SK-N-SH (cell line): Measurements from ENCODE around the gene MTMR12. TPM values are rescaled to one million over a fixed set of nuclear protein-coding genes. Genes with fewer than 3 reads are reported as not detected.
A peak's percentile ranks its signal among the peaks of the same experiment; 100 is the strongest.

Experiments used
- CTCF ChIA-PET: fragments of 300-600, 350-600 bp; formaldehyde crosslinking; extraction: SDS; loops from one replicate; lab custom pipeline; 2021; lab: Yijun Ruan, JAX
- POLR2A ChIA-PET: fragments of 350-600 bp; sonication (Branson Sonifier 250); formaldehyde crosslinking; extraction: SDS; loops from one replicate; lab custom pipeline; 2020; ENCODE audit warnings: antibody characterized with exemption, inconsistent platforms; lab: Yijun Ruan, JAX
- DNase-seq: peaks from one replicate; pipeline ENCODE4 v3.0.0; 2012
- H2AFZ ChIP-seq: fragments of 200-600 bp; sonication (generic); 2 replicates; pipeline ENCODE4 v1.8.1; 2016; ENCODE audit warnings: antibody characterized with exemption, mild to moderate bottlenecking, low read depth
- H3F3A ChIP-seq: fragments of 200-600 bp; sonication (generic); replicated peaks from 2 replicates; pipeline ENCODE3; 2016; ENCODE audit warnings: antibody characterized with exemption, mild to moderate bottlenecking; ENCODE audit not compliant: insufficient read depth
- H3K27ac ChIP-seq, 2 experiments: fragments of 200-500 bp in 1 of 2; fragments of 200-600 bp in 1 of 2; sonication (Bioruptor generic) in 1 of 2; sonication (generic), shearing (Covaris generic) in 1 of 2; 2 replicates each; pipeline versions ENCODE4 v1.5.1 to v1.6.1; 2014 to 2016; ENCODE audit warnings: low read depth in 2 of 2, inconsistent platforms in 1 of 2, low read length in 1 of 2, mild to moderate bottlenecking in 1 of 2, mixed read lengths in 1 of 2
- H3K27me3 ChIP-seq: fragments of 200-600 bp; sonication (generic), shearing (Covaris generic); 2 replicates; pipeline ENCODE4 v1.6.1; 2016; ENCODE audit warnings: mixed run types; ENCODE audit not compliant: insufficient read depth
- H3K36me3 ChIP-seq, 2 experiments: fragments of 200-500 bp in 1 of 2; fragments of 200-600 bp in 1 of 2; sonication (Bioruptor generic) in 1 of 2; sonication (generic) in 1 of 2; replicated peaks in 1 of 2; 2 replicates each; pipeline versions ENCODE3 to v1.5.1; 2014 to 2016; ENCODE audit warnings: low read length in 1 of 2, mild to moderate bottlenecking in 1 of 2; ENCODE audit not compliant: insufficient read depth in 2 of 2, control insufficient read depth in 1 of 2
- H3K4me1 ChIP-seq, 2 experiments: fragments of 200-500 bp in 1 of 2; fragments of 200-600 bp in 1 of 2; sonication (Bioruptor generic) in 1 of 2; sonication (generic), shearing (Covaris generic) in 1 of 2; 2 replicates each; pipeline versions ENCODE4 v1.5.1 to v1.6.1; 2014 to 2016; ENCODE audit warnings: low read depth in 1 of 2, low read length in 1 of 2, mixed run types in 1 of 2; ENCODE audit not compliant: insufficient read depth in 2 of 2, control insufficient read depth in 1 of 2
- H3K4me2 ChIP-seq: fragments of 200-600 bp; sonication (generic), shearing (Covaris generic); 2 replicates; pipeline ENCODE4 v1.6.1; 2017; ENCODE audit warnings: mixed run types
- H3K4me3 ChIP-seq, 2 experiments: fragments of 200-500 bp in 1 of 2; fragments of 200-600 bp in 1 of 2; sonication (Bioruptor generic) in 1 of 2; sonication (generic), shearing (Covaris generic) in 1 of 2; 2 replicates each; pipeline versions ENCODE4 v1.5.1 to v1.8.1; 2014 to 2016; ENCODE audit warnings: low read depth in 2 of 2, inconsistent platforms in 1 of 2, low read length in 1 of 2, mild to moderate bottlenecking in 1 of 2, mixed read lengths in 1 of 2, moderate library complexity in 1 of 2
- H3K79me2 ChIP-seq: fragments of 200-600 bp; sonication (generic); 2 replicates; pipeline ENCODE4 v1.8.1; 2017; ENCODE audit warnings: mild to moderate bottlenecking; ENCODE audit not compliant: insufficient read depth
- H3K9ac ChIP-seq: fragments of 200-600 bp; sonication (generic); 2 replicates; pipeline ENCODE4 v1.6.1; 2017; ENCODE audit warnings: mixed run types
- H3K9me2 ChIP-seq: fragments of 200-600 bp; sonication (generic); 2 replicates; pipeline ENCODE4 v1.6.1; 2017; ENCODE audit warnings: mixed run types
- H3K9me3 ChIP-seq: fragments of 200-600 bp; sonication (generic); 2 replicates; pipeline ENCODE4 v1.6.1; 2017; ENCODE audit warnings: mixed run types, mild to moderate bottlenecking, moderate library complexity
- H4K20me1 ChIP-seq: fragments of 200-600 bp; sonication (generic); 2 replicates; pipeline ENCODE4 v1.6.1; 2017; ENCODE audit warnings: mild to moderate bottlenecking, mixed run types; ENCODE audit not compliant: insufficient read depth
- CHD2 ChIP-seq: fragments of 150-350 bp; IDR thresholded peaks from 2 replicates; pipeline ENCODE4 v1.6.1; 2018; ENCODE audit warnings: low read length; ENCODE audit not compliant: partially characterized antibody
- CTCF ChIP-seq: fragments of 200-600 bp; sonication (generic); IDR thresholded peaks from 2 replicates; pipeline ENCODE4 v1.6.1; 2017; ENCODE audit warnings: antibody characterized with exemption, mild to moderate bottlenecking, moderate library complexity
- EP300 ChIP-seq, 2 experiments: IDR thresholded peaks; 2 replicates each; pipeline versions ENCODE4 v1.4.0 to v1.6.1; 2012; ENCODE audit warnings: borderline replicate concordance in 1 of 2, low read depth in 1 of 2, low read length in 1 of 2
- FOSL2 ChIP-seq: IDR thresholded peaks from 2 replicates; pipeline ENCODE4 v1.4.0; 2012; ENCODE audit warnings: low read depth, mild to moderate bottlenecking, moderate library complexity, borderline replicate concordance
- FOXJ3 ChIP-seq: sonication (generic); formaldehyde crosslinking; IDR thresholded peaks from 2 replicates; pipeline ENCODE4 v1.5.1; 2020; ENCODE audit warnings: mild to moderate bottlenecking, missing genetic modification reagents
- NFIC ChIP-seq: IDR thresholded peaks from 2 replicates; pipeline ENCODE4 v1.4.0; 2012; ENCODE audit warnings: borderline replicate concordance
- POLR2AphosphoS5 ChIP-seq: IDR thresholded peaks from 2 replicates; pipeline ENCODE4 v1.6.1; 2012; ENCODE audit warnings: low read depth, low read length
- RCOR1 ChIP-seq: fragments of 150-350 bp; IDR thresholded peaks from 2 replicates; pipeline ENCODE4 v1.6.1; 2017; ENCODE audit warnings: antibody characterized with exemption, low read length
- RXRA ChIP-seq: IDR thresholded peaks from 2 replicates; pipeline ENCODE4 v1.4.0; 2012; ENCODE audit warnings: low read depth, mild to moderate bottlenecking, borderline replicate concordance
- SIN3A ChIP-seq: IDR thresholded peaks from 2 replicates; pipeline ENCODE4 v1.6.1; 2012; ENCODE audit warnings: low read depth, mild to moderate bottlenecking, low read length, moderate library complexity, borderline replicate concordance
- TCF12 ChIP-seq: IDR thresholded peaks from 2 replicates; pipeline ENCODE4 v1.4.0; 2012
- WGBS: methylation state at CpG from one replicate; pipeline ENCODE4 v1.1.6; 2017; ENCODE audit warnings: low lambda C conversion rate; 5-methylcytosine and 5-hydroxymethylcytosine counted together
- polyA plus RNA-seq, 3 experiments: library from polyadenylated mRNA; depleted of rRNA; stranded (reverse); fragments of >200 nt; gene quantifications; 2 replicates each; pipeline ENCODE4 v1.2.3, GENCODE V29; 2012
- TF ChIP-seq, protein P1 (sequence below): IDR thresholded peaks from 2 replicates; pipeline ENCODE4 v1.4.0; 2012; ENCODE audit warnings: low read depth
- TF ChIP-seq, protein P2 (sequence below): IDR thresholded peaks from 2 replicates; pipeline ENCODE4 v1.6.1; 2012; ENCODE audit warnings: mild to moderate bottlenecking, low read depth, low read length, moderate library complexity

Gene MTMR12
- polyA plus RNA-seq, 1 of the 3 experiments (the other 2 are of a cell fraction) = 10.9 TPM

DNA sequence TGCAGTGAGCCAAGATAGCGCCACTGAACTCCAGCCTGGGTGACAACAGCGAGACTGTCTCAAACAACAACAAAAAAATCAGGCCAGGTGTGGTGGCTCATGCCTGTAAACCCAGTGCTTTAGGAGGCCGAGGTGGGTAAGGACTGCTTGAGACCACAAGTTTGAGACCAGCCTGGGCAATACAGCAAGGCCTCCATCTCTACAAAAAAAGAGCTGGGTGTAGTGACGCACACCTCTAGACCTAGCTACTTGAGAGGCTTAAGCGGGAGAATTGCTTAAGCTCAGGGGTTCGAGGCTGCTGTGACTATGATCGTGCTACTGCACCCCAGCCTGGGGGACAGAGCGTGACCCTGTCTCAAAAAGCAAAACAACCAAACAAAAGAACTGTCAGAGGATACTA lies 39.9 kb upstream of the MTMR12 start:
- Histone ChIP-seq H3K4me1 (no peaks in the 10 kb centered on the region), H3F3A (peaks cover 15% of the 10 kb centered on the region), H3K4me2 (no peak overlapping the region), H4K20me1 (no peaks in the 10 kb centered on the region), H3K27ac (no peak overlapping the region), H3K36me3 (peaks cover 13 to 44% of the 10 kb centered on the region in 2 experiments), H3K9me2 (no peaks in the 10 kb centered on the region), H3K9ac (no peak overlapping the region), H3K9me3 (no peaks in the 10 kb centered on the region), H3K27me3 (no peaks in the 10 kb centered on the region), H2AFZ (no peak overlapping the region), H3K4me3 (no peak overlapping the region), H3K79me2 (no peaks in the 10 kb centered on the region)
- DNase-seq = no peak
- TF ChIP-seq POLR2AphosphoS5 (0 out of 2 replicates have a peak, but pooled peaks have one; percentile 22), RCOR1 (no peak)
- WGBS = 83% methylated on average over 7 of the region's 8 CpGs
- ChIA-PET POLR2A (no interaction called here), CTCF (interaction anchor here (1.3 to 2.6 kb wide), 2 partner anchors 24 to 120 kb away, joined by 4 to 7 read pairs; no protein-coding TSS in a partner anchor)

DNA sequence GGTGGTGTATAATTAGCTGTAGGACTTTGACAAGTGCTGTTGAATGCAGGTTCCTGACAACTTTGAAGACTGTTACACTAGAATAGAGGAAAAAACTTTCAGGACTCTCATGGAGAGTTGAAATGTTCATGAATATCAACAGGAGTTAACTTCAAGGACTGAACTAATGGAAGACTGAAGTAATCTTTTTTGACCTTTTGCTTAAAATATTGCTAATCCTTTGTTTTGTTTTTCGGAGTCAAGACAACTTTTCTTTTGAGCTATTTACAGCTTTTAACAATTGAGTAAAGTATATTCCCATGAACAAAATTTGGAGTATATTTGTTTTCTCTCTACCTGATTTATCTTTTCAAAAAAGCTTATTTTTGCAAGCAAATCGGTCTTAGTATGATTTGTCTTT lies 34.1 kb upstream of the MTMR12 start:
- Histone ChIP-seq H3K79me2 (no peaks in the 10 kb centered on the region), H3K9me3 (no peaks in the 10 kb centered on the region), H3K4me2 (no peak overlapping the region), H3F3A (peaks cover under 1% of the 10 kb centered on the region), H3K36me3 (no peaks in the 10 kb centered on the region), H3K27ac (no peak overlapping the region), H3K4me3 (no peak overlapping the region), H4K20me1 (no peaks in the 10 kb centered on the region), H3K4me1 (peaks cover 0 to 4% of the 10 kb centered on the region in 2 experiments; a peak in 1 of 4 replicates), H2AFZ (no peak overlapping the region), H3K9ac (no peak overlapping the region), H3K27me3 (no peaks in the 10 kb centered on the region), H3K9me2 (no peaks in the 10 kb centered on the region)
- WGBS = 93% methylated on average over 2 of the region's 2 CpGs
- DNase-seq = no peak
- ChIA-PET POLR2A (no interaction called here), CTCF (interaction anchor here (0.6 to 1.1 kb wide), 3 partner anchors 10 to 22 kb away, joined by 3 to 5 read pairs (median 3); no protein-coding TSS in a partner anchor)
- TF ChIP-seq EP300 (IDR thresholded peaks at IDR 0.05; ENCODE audit: borderline replicate concordance in 1 of 2, low read depth in 1 of 2, low read length in 1 of 2) = no peak
- no peak for TF ChIP-seq CHD2
- TF ChIP-seq TCF12 = no peak
- TF ChIP-seq, protein P1, sequence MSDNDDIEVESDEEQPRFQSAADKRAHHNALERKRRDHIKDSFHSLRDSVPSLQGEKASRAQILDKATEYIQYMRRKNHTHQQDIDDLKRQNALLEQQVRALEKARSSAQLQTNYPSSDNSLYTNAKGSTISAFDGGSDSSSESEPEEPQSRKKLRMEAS = no peak
- TF ChIP-seq CTCF = no peak
- TF ChIP-seq, protein P2, sequence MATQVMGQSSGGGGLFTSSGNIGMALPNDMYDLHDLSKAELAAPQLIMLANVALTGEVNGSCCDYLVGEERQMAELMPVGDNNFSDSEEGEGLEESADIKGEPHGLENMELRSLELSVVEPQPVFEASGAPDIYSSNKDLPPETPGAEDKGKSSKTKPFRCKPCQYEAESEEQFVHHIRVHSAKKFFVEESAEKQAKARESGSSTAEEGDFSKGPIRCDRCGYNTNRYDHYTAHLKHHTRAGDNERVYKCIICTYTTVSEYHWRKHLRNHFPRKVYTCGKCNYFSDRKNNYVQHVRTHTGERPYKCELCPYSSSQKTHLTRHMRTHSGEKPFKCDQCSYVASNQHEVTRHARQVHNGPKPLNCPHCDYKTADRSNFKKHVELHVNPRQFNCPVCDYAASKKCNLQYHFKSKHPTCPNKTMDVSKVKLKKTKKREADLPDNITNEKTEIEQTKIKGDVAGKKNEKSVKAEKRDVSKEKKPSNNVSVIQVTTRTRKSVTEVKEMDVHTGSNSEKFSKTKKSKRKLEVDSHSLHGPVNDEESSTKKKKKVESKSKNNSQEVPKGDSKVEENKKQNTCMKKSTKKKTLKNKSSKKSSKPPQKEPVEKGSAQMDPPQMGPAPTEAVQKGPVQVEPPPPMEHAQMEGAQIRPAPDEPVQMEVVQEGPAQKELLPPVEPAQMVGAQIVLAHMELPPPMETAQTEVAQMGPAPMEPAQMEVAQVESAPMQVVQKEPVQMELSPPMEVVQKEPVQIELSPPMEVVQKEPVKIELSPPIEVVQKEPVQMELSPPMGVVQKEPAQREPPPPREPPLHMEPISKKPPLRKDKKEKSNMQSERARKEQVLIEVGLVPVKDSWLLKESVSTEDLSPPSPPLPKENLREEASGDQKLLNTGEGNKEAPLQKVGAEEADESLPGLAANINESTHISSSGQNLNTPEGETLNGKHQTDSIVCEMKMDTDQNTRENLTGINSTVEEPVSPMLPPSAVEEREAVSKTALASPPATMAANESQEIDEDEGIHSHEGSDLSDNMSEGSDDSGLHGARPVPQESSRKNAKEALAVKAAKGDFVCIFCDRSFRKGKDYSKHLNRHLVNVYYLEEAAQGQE = no peak
- TF ChIP-seq RCOR1 = no peak
- TF ChIP-seq SIN3A = no peak
- TF ChIP-seq RXRA = no peak
- no peak for TF ChIP-seq FOSL2
- no peak for TF ChIP-seq NFIC
- TF ChIP-seq FOXJ3 = no peak
